Measurements from ENCODE around the gene SAMD9L.
A peak's percentile ranks its signal among the peaks of the same experiment; 100 is the strongest.

SAMD9L gene
- total RNA-seq = 30.6 to 196 (median 89.8) reads per million in 9 experiments

DNA sequence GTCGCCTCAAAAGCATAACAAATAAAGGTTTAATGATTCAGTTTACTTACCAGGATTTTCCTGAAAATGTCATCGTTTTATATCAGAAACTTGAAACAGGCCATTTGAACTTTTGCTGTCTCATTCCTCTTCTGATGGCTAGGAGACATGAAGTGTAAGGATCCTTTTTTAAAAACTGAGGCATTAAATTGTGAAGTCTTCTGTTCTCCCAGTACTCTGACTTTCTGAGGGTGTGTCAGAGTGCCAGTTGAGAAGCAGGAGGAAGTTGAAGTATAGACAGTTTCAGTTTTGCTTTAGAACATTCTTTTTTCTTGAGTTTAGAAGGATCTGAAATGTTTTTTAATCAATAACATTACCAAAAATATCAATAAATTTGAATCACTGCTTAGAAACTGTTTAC lies at the start of gene SAMD9L:
TSS of gene SAMD9L (minus strand) at position 242 of the 400 bp plus-strand sequence. CDS start 12,414 bp downstream, outside the sequence.
- Mint-ChIP-seq H3K27me3 (no peaks in the 10 kb centered on the region), H3K27ac (peak within 1 kb of the TSS; percentile 98), H3K36me3 (ENCODE audit: insufficient read depth) (peaks cover 33% of the 10 kb centered on the region), H3K4me3 (peak within 1 kb of the TSS; percentile 86 to 92), H3K4me1 (ENCODE audit: low read depth in 2 of 2) (peaks cover 23 to 31% of the 10 kb centered on the region in 2 donors), H3K9me3 (peaks cover 2 to 8% of the 10 kb centered on the region in 2 donors)
- DNase-seq (no peak), ATAC-seq (replicated peaks) (peak; percentile 59)

DNA sequence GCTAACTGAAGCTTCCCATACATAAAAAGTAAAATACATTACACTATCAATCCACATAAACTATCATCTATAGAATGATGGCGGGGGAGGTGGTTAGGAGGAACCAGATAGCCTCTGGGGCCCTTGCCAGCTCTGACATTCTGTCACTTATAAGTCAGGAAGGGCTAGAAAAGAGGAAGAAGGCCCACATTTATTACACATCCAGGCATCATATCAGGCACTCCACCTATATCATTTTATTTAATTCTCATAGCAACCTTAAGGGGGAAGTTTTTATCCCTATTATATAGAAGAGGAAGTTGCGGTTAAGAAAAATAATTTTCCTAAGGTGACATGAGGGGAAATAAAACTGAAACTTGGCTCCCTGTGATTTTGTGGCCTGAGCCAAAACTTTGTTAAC lies 48.2 kb upstream of the SAMD9L start:
- no peak overlapping the region for H3K4me3 Mint-ChIP-seq
- H3K27me3 Mint-ChIP-seq = peaks cover 49 to 54% of the 10 kb centered on the region in 2 donors
- H3K27ac Mint-ChIP-seq = no peak overlapping the region
- no peaks in the 10 kb centered on the region for H3K36me3 Mint-ChIP-seq (ENCODE audit: insufficient read depth)
- DNase-seq = no peak
- H3K4me1 Mint-ChIP-seq (ENCODE audit: low read depth in 2 of 2) = no peaks in the 10 kb centered on the region
- no peak for ATAC-seq (replicated peaks)
- H3K9me3 Mint-ChIP-seq = no peaks in the 10 kb centered on the region

GRCh38 chr7:93194386-93194785 lies 46.2 kb upstream of the SAMD9L start:
- Mint-ChIP-seq H3K4me3 (no peak overlapping the region), H3K27ac (no peak overlapping the region)

DNA sequence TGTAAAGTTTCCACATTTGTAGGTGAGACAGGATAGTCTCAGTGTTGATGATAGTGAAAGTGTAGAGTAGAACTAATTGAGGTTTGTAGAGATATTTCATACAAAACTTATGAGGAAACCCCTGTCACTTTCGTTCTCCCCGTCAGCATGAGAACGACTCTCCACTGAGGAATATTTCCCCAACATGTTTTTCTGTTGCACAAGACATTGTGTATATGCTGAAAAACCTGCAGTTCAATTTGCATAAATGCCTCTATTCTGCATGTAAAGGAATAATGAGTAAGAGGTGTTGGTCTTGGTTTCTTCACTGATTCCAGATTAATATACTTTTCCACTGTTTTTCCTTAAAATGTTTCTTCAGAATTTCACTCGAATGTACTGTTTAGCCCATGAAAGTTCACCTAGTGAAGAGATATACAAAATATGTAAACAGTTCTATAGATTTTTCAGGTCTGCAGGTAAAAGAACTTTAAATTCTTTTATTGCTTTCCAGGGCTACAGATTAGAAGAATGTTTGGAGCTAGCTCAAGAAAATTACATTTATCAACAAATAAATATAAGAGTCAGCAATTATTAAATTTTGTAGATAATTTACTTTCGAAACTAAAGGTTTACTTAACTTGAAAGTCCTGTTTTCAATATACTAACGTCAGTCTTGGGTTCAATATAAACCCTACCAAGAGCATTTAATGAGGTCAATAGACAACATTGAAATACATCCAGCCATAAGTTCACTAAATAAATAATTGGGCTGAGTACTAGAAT lies 40.9 kb upstream of the SAMD9L start:
- H3K27ac Mint-ChIP-seq = no peak overlapping the region
- no peaks in the 10 kb centered on the region for H3K9me3 Mint-ChIP-seq
- H3K4me3 Mint-ChIP-seq = no peak overlapping the region
- peaks cover 28 to 58% of the 10 kb centered on the region in 2 donors for H3K27me3 Mint-ChIP-seq
- DNase-seq (no peak), ATAC-seq (replicated peaks) (no peak)
- H3K4me1 Mint-ChIP-seq (ENCODE audit: low read depth in 2 of 2) = no peaks in the 10 kb centered on the region
- H3K36me3 Mint-ChIP-seq (ENCODE audit: insufficient read depth) = no peaks in the 10 kb centered on the region

More at GRCh38 chr7:93194386-93194785, 46.2 kb upstream of the SAMD9L start:
- no peaks in the 10 kb centered on the region for H3K4me1 Mint-ChIP-seq (ENCODE audit: low read depth in 2 of 2)
- H3K36me3 Mint-ChIP-seq (ENCODE audit: insufficient read depth) = no peaks in the 10 kb centered on the region
- no peak for ATAC-seq (replicated peaks)
- DNase-seq = no peak
- peaks cover 54 to 63% of the 10 kb centered on the region in 2 donors for H3K27me3 Mint-ChIP-seq
- H3K9me3 Mint-ChIP-seq = no peaks in the 10 kb centered on the region

GRCh38 chr7:93185303-93186027 lies 37.3 kb upstream of the SAMD9L start:
- Mint-ChIP-seq H3K27me3 (peaks cover 35 to 50% of the 10 kb centered on the region in 2 donors), H3K27ac (no peak overlapping the region), H3K4me1 (ENCODE audit: low read depth in 2 of 2) (no peaks in the 10 kb centered on the region), H3K4me3 (no peak overlapping the region), H3K36me3 (ENCODE audit: insufficient read depth) (no peaks in the 10 kb centered on the region), H3K9me3 (no peaks in the 10 kb centered on the region)
- DNase-seq = no peak
- ATAC-seq (replicated peaks) = no peak

- peaks cover 21 to 29% of the 10 kb centered on the region in 2 donors for H3K27me3 Mint-ChIP-seq
- no peak overlapping the region for H3K27ac Mint-ChIP-seq
- H3K9me3 Mint-ChIP-seq = no peaks in the 10 kb centered on the region
- H3K4me1 Mint-ChIP-seq (ENCODE audit: low read depth in 2 of 2) = no peaks in the 10 kb centered on the region
- DNase-seq = no peak
- H3K36me3 Mint-ChIP-seq (ENCODE audit: insufficient read depth) = no peaks in the 10 kb centered on the region
- ATAC-seq (replicated peaks) = no peak
- no peak overlapping the region for H3K4me3 Mint-ChIP-seq
Measured at GRCh38 chr7:93179173-93179572, 31.0 kb upstream of the SAMD9L start.

GRCh38 chr7:93178213-93178612 lies 30.0 kb upstream of the SAMD9L start:
- Mint-ChIP-seq H3K27ac (no peak overlapping the region), H3K36me3 (ENCODE audit: insufficient read depth) (no peaks in the 10 kb centered on the region), H3K4me1 (ENCODE audit: low read depth in 2 of 2) (no peaks in the 10 kb centered on the region), H3K4me3 (no peak overlapping the region), H3K27me3 (peaks cover 11 to 32% of the 10 kb centered on the region in 2 donors), H3K9me3 (no peaks in the 10 kb centered on the region)
- ATAC-seq (replicated peaks) = no peak
- DNase-seq = no peak

DNA sequence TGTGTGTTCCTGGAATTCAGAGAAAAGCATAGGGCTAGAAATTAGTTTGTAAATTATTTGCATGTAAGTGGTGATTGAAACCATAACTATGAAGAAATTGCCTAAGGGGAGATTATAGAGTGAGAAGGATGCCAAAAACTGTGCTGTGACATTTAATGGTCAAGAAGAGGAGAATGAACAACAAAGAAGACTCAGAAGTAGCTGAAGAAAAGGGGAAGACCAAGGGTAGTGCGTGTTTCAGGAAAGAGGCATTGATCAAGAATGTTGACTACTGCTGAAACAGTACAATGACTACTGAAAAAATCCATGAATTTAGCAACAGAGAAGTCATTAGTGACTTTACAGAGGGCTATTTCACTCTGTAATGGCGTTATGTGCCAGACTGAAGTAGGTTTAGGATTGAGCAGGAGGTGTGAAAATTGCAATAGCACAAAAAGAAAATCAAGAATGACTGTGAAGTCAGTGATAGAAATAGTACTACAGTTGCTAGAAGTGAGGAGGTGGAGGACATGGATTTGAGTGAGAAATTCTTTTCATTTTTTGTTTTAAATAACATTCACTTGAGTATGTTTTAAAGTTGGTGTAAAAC lies 28.9 kb upstream of the SAMD9L start:
- no peak overlapping the region for H3K27ac Mint-ChIP-seq
- DNase-seq = no peak
- H3K36me3 Mint-ChIP-seq (ENCODE audit: insufficient read depth) = no peaks in the 10 kb centered on the region
- H3K9me3 Mint-ChIP-seq = no peaks in the 10 kb centered on the region
- no peak for ATAC-seq (replicated peaks)
- H3K27me3 Mint-ChIP-seq = peaks cover 1 to 34% of the 10 kb centered on the region in 2 donors
- H3K4me3 Mint-ChIP-seq = no peak overlapping the region
- H3K4me1 Mint-ChIP-seq (ENCODE audit: low read depth in 2 of 2) = no peaks in the 10 kb centered on the region

DNA sequence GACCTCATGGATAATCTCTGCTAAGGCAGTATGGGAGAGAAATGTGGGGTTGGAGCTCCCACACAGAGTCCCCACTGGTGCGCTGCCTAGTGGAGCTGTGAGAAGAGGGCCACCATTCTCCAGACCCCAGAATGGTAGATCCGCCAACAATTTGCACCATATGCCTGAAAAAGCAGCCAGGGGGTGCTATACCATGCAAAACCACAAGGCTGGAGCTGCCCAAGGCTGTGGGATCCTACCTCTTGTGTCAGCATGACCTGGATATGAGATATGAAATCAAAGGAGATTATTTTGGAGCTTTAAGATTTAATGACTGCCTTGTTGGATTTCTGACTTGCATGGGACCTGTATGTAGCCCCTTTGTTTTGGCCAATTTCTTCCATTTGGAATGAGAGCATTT lies 27.0 kb upstream of the SAMD9L start:
- ATAC-seq (replicated peaks) (no peak), DNase-seq (no peak)
- Mint-ChIP-seq H3K4me1 (ENCODE audit: low read depth in 2 of 2) (no peaks in the 10 kb centered on the region), H3K4me3 (no peak overlapping the region), H3K36me3 (ENCODE audit: insufficient read depth) (no peaks in the 10 kb centered on the region), H3K27ac (no peak overlapping the region), H3K9me3 (peaks cover 0 to 8% of the 10 kb centered on the region in 2 donors), H3K27me3 (peaks cover 9 to 35% of the 10 kb centered on the region in 2 donors)

DNA sequence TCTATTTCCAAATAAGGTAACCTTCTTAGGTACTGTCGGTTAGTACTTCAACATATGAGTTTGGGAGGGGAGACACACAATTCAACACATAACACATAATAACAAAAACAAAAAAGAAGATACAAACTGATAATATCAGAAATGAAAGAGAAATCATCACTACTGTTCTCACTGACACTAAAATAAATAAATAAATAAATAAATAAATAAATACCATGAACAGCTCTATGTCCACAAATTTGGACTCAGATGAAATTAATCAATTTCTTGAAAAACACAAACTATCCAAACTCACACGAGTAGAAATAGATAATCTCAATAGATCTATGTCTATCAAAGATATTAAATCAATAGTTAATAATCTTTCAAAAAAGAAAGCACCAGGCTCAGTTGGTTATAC lies 24.5 kb upstream of the SAMD9L start:
- no peak overlapping the region for H3K27ac Mint-ChIP-seq
- no peaks in the 10 kb centered on the region for H3K36me3 Mint-ChIP-seq (ENCODE audit: insufficient read depth)
- H3K4me1 Mint-ChIP-seq (ENCODE audit: low read depth in 2 of 2) = no peaks in the 10 kb centered on the region
- ATAC-seq (replicated peaks) (no peak), DNase-seq (no peak)
- H3K4me3 Mint-ChIP-seq = no peak overlapping the region
- peaks cover 7 to 9% of the 10 kb centered on the region in 2 donors for H3K9me3 Mint-ChIP-seq
- peaks cover 9 to 35% of the 10 kb centered on the region in 2 donors for H3K27me3 Mint-ChIP-seq

DNA sequence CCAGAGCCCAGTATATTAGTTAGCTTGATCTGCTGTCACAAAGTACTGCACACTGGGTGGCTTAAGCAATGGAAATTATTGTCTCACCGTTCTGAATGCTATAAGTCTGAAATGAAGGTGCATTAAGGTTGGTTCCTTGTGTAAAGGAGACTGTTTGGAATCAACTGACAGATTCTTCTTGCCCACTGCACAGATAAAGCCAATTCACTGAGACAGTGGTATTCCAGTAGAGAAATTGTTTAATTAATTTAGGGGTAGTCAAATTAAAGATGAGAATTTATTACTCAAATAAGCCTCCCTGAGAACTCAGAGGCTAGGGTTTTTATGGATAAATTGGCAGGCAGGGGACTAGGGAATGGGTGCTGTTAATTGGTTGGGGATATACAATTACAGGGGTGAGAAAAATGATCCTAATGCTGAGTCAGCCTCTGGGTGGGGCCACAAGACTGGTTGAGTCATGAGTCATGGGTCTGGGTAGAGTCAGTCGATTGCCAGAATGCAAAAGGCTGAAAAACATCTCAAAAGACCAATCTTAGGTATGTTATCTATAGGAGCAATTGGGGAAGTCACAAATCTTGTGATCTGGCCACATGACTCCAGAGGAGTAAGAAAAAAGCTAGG lies 23.5 kb upstream of the SAMD9L start:
- Mint-ChIP-seq H3K27me3 (peaks cover 9 to 25% of the 10 kb centered on the region in 2 donors), H3K9me3 (peaks cover 7 to 9% of the 10 kb centered on the region in 2 donors), H3K4me3 (no peak overlapping the region), H3K36me3 (ENCODE audit: insufficient read depth) (no peaks in the 10 kb centered on the region), H3K4me1 (ENCODE audit: low read depth in 2 of 2) (no peaks in the 10 kb centered on the region), H3K27ac (no peak overlapping the region)
- no peak for ATAC-seq (replicated peaks)
- DNase-seq = no peak

DNA sequence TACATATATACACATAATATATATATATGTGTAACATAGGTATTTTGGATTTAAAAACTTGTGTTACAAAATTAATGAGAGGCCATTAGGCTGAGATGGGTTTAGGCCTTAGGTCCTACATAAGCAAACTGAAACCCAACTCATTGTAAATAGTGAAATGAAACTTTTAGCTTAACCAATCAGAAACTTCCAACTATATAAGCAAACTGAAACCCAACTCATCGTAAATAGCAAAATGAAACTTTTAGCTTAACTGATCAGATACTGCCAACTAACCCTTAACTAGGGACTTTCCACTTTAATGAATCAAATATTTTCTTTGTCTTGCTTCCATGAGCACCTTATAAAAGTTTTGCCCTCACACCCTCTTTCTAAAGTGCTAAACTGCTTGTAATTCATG lies 17.3 kb upstream of the SAMD9L start:
- H3K4me3 Mint-ChIP-seq = peak overlapping the region in 1 of 2 donors; percentile 34
- no peaks in the 10 kb centered on the region for H3K36me3 Mint-ChIP-seq (ENCODE audit: insufficient read depth)
- peaks cover 2 to 7% of the 10 kb centered on the region in 2 donors for H3K9me3 Mint-ChIP-seq
- H3K27ac Mint-ChIP-seq = peak overlapping the region in 1 of 2 donors; percentile 41
- no peak for DNase-seq
- ATAC-seq (replicated peaks) = peak; percentile 88
- peaks cover 0 to 3% of the 10 kb centered on the region in 2 donors for H3K4me1 Mint-ChIP-seq (ENCODE audit: low read depth in 2 of 2)
- H3K27me3 Mint-ChIP-seq = peaks cover 0 to 6% of the 10 kb centered on the region in 2 donors

GRCh38 chr7:93164766-93165165 lies 16.6 kb upstream of the SAMD9L start:
- H3K27ac Mint-ChIP-seq = peak overlapping the region; percentile 18 to 41
- DNase-seq = no peak
- H3K9me3 Mint-ChIP-seq = peaks cover 2 to 7% of the 10 kb centered on the region in 2 donors
- ATAC-seq (replicated peaks) = no peak
- no peak overlapping the region for H3K4me3 Mint-ChIP-seq
- H3K36me3 Mint-ChIP-seq (ENCODE audit: insufficient read depth) = no peaks in the 10 kb centered on the region
- H3K27me3 Mint-ChIP-seq = peaks cover 0 to 8% of the 10 kb centered on the region in 2 donors
- H3K4me1 Mint-ChIP-seq (ENCODE audit: low read depth in 2 of 2) = peaks cover 0 to 3% of the 10 kb centered on the region in 2 donors
